WI38 (cell line): Measurements from ENCODE around the gene MBTPS1.

Experiments
- H3K4me3 ChIP-seq: 2 replicates; pipeline ENCODE4 v1.5.1; 2011; ENCODE audit warnings: low read depth, mild to moderate bottlenecking, control low read depth, low read length
- CTCF ChIP-seq: IDR thresholded peaks from 2 replicates; pipeline ENCODE4 v1.5.1; 2012; ENCODE audit warnings: low read depth, mild to moderate bottlenecking, control low read depth, low read length

The MBTPS1 gene

GRCh38 chr16:84136331-84137125 is 19.8 kb upstream of the MBTPS1 start:
- H3K4me3 ChIP-seq = no peak overlapping the region

GRCh38 chr16:84132527-84133285 is 16.0 kb upstream of the MBTPS1 start:
- no peak overlapping the region for H3K4me3 ChIP-seq
- no peak for TF ChIP-seq CTCF

More at GRCh38 chr16:84136331-84137125, 19.8 kb upstream of the MBTPS1 start:
- TF ChIP-seq CTCF = no peak

GRCh38 chr16:84131117-84131516 is 14.4 kb upstream of the MBTPS1 start:
- TF ChIP-seq CTCF = no peak

GRCh38 chr16:84124257-84125073 is 7.7 kb upstream of the MBTPS1 start:
- H3K4me3 ChIP-seq = no peak overlapping the region
- TF ChIP-seq CTCF = no peak

More at GRCh38 chr16:84131117-84131516, 14.4 kb upstream of the MBTPS1 start:
- no peak overlapping the region for H3K4me3 ChIP-seq

GRCh38 chr16:84121007-84121406 is 4.3 kb upstream of the MBTPS1 start:
- TF ChIP-seq CTCF = no peak
- H3K4me3 ChIP-seq = no peak overlapping the region

- H3K4me3 ChIP-seq = no peak overlapping the region
- TF ChIP-seq CTCF = no peak
These were observed 3.3 kb upstream of the MBTPS1 start for GRCh38 chr16:84120023-84120422.
